GM12892 (cell line): ENCODE data around the gene CAD.

ENCODE experiments used
- POLR2A ChIP-seq: IDR thresholded peaks from 2 replicates; pipeline ENCODE4 v1.6.1; 2011; ENCODE audit warnings: low read depth, low read length, control low read depth
- POLR2AphosphoS5 ChIP-seq: IDR thresholded peaks from 2 replicates; pipeline ENCODE4 v1.6.1; 2011; ENCODE audit warnings: low read depth, low read length, control low read depth
- TAF1 ChIP-seq: IDR thresholded peaks from 2 replicates; pipeline ENCODE4 v1.6.1; 2011; ENCODE audit warnings: low read depth, mild to moderate bottlenecking, control low read depth, low read length, borderline replicate concordance

DNA sequence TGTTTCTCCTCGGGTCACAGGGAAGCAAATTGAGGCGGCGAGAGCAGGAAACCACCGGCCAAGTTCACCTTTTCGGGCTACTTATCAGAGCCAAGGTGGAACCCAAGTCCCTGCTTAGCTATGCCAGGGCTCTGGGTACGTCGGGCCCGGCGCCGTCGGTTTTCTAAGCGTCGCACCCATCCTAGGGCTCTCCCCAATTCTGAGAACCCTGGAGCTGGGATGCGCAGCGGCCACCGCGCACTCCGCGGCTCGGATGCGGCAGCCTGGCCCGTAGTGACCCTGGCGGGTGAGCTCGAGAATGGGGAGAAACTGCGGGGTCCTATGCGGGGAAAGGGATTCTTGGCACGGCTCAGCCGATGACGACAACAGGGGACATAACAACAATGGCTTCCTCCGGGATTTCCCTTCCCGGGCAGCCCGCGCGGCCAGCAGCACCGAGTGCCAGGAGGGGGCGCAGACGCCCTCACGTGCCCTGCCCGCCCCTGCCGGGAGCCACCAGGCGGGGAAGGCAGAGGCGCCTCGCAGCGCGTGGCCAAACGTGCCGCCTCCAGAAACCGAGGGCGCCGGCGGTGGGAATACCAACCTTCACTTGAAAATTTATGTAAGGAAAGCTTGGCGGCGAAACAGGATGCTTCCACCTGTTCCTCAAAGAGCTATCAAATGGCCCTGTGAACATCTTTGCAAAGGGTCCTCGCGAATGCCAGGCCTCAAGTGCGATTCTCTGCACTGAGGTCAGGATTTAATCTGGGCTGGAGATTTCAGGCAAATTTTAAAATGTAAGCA is 47.8 kb downstream of the CAD start:
- TF ChIP-seq POLR2A, result no peak
- TF ChIP-seq TAF1, result no peak
- TF ChIP-seq POLR2AphosphoS5, result no peak
